ENCODE data around the gene G6PD. TPM values are rescaled to one million over a fixed set of nuclear protein-coding genes. Genes with fewer than 3 reads are reported as not detected.
"Not testable (repeated sequence)": the region's sequence is repeated elsewhere in the genome, so short reads cannot be mapped to it uniquely, and the experiment has no call there.

The G6PD gene
- total RNA-seq, 2 experiments from 2014 or later, result 89.9 to 92.4 TPM

DNA sequence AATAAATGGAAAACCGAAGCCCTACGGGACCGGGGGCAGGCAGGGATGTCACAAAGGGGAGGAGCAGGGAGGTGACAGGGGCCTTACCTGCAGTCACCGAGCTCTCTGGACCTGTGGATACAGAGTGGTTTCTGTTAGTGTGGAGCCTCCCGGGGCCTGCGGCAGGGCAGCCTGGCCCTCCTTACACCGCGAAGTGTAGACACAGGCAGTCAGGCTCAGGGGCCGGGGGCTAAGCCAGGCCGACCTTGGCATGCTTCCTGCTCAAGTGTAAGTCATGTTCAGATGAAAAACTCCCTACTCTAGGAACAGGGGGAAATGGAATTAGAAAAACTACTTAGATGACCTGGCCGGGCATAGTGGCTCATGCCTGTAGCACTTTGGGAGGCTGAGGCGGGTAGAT, 34.9 kb downstream of the G6PD start:
- H3K27ac Mint-ChIP-seq, result peak overlapping the region; percentile 84
- DNase-seq, result no peak
- H3K36me3 Mint-ChIP-seq, result peaks cover 32% of the 10 kb centered on the region
- H3K4me3 Mint-ChIP-seq, result peak overlapping the region; percentile 47
- peaks cover 25% of the 10 kb centered on the region for H3K4me1 Mint-ChIP-seq
- no peaks in the 10 kb centered on the region for H3K27me3 Mint-ChIP-seq
- H3K9me3 Mint-ChIP-seq, result peaks cover 3% of the 10 kb centered on the region

DNA sequence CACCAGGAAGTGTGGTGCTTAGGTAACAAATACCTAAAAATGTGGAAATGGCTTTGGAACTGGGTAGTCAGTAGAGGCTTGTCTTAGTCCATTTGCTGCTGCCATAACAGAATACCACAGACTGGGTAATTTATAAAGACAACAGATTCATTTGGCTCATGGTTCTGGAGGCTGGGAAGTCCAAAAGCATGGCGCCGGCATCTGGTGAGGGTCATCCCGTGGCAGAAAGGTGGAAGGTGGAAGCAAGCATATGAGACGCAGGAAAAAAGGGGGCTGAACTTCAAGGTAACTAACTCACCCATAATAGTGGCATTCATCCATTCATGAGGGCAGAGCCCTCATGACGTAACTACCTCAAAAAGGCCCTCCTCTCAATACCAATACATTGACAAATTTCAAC, 37.2 kb downstream of the G6PD start:
- Mint-ChIP-seq H3K9me3 (peaks cover 3% of the 10 kb centered on the region), H3K36me3 (peaks cover 26% of the 10 kb centered on the region), H3K4me1 (peaks cover 15% of the 10 kb centered on the region), H3K4me3 (no peak overlapping the region), H3K27me3 (no peaks in the 10 kb centered on the region), H3K27ac (no peak overlapping the region)
- DNase-seq, result no peak

DNA sequence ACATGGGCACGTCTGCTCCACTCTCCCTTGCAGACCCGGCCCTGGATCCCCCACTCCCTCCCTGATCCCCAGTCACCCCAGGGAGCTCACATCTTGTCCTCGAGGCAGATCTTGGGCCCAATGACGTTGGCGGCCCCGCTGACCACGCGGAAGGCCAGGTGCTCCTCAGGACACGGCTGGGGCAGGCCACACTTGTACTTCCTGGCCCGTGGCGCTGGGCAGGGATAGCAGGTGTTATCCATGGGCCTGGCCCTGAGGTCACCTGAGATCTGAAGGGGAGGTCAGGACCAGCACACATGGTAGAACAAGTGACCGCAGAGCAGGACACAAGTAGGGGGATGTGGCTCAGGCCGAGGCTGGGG, 38.3 kb downstream of the G6PD start:
- no peak for DNase-seq
- H3K4me1 Mint-ChIP-seq, result peaks cover 10% of the 10 kb centered on the region
- peaks cover 3% of the 10 kb centered on the region for H3K9me3 Mint-ChIP-seq
- H3K4me3 Mint-ChIP-seq, result no peak overlapping the region
- H3K27ac Mint-ChIP-seq, result no peak overlapping the region
- no peaks in the 10 kb centered on the region for H3K27me3 Mint-ChIP-seq
- peaks cover 20% of the 10 kb centered on the region for H3K36me3 Mint-ChIP-seq

DNA sequence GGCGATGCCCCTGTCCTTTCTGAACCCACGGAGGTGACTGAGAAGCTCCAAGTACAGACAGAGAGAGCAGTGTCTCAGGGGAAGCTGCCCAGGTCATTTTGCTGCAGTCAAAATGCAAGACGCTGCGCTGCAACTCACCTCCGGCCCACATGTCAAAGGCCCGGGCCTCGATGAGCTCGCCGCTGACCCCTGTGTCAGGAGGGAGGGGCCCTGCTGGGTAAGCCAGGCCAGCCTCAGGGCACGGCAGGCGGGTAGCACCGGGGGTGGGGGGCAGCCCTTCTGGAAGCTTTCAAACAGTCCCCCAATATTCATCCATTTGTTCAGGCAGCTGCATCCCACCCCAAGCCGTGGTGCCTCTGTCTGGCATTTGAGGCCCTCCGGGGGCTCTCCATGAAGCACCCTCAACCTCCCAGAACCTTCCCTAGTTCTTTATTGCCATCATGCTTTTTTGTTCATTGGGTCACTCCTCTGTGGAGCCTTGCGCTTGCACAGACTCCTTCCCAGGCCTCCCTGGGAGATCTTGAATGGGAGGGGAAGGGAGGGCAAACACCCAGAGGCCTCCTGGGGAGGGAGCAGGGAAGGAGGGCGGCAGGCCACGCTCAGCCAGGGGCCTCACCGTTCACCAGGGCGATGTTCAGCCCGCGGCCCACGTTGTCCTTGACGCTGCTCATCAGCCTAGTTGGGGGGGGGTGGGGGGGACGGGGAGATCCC, 38.8 kb downstream of the G6PD start:
- Mint-ChIP-seq H3K4me1 (peaks cover 10% of the 10 kb centered on the region), H3K27me3 (no peaks in the 10 kb centered on the region), H3K9me3 (peaks cover 3% of the 10 kb centered on the region), H3K36me3 (peaks cover 20% of the 10 kb centered on the region), H3K4me3 (no peak overlapping the region), H3K27ac (no peak overlapping the region)
- no peak for DNase-seq

DNA sequence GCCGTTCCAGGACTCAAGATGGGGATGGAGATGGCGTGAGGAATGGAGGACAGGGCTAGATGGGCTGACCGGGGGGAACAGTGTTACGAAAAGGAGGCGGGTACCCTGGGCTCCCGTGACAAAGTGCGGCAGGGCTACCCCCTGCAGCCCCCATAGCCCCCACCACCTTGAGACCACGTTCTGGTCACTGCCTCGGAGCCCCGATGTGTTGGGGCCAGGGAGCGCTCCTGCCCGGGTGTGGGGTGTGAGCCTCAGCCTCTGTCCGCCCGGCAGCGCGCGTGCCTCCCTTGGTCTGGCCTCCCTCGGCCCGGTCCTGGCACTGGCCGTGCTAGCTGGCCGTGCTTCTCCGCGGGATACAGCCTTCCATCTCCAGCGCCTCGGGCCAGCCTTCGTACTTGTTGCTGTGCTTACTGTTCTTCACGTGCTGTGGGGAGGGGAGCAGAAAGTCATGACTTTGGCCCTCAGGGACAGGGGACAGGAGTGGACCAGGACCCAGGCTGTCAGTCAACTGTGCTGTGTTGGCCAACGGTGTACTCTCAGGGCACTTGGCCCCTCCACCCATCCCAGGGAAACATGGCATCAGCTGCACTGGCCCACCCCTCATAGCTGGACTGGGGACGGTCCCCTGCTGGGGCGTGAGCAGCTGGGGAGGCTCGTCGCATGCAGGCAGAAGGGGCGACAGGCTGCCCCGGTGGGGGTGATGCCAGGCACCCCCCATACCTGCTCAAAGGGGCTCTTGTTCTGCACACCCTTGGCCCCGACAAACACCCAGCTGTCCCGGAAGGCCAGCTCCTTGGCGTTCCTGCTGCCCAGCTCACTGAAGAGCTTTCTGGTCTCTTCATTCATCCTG, 39.9 kb downstream of the G6PD start:
- H3K4me3 Mint-ChIP-seq, result no peak overlapping the region
- H3K36me3 Mint-ChIP-seq, result peaks cover 18% of the 10 kb centered on the region
- no peak overlapping the region for H3K27ac Mint-ChIP-seq
- no peaks in the 10 kb centered on the region for H3K27me3 Mint-ChIP-seq
- peaks cover 3% of the 10 kb centered on the region for H3K9me3 Mint-ChIP-seq
- no peak for DNase-seq
- H3K4me1 Mint-ChIP-seq, result peaks cover 7% of the 10 kb centered on the region

DNA sequence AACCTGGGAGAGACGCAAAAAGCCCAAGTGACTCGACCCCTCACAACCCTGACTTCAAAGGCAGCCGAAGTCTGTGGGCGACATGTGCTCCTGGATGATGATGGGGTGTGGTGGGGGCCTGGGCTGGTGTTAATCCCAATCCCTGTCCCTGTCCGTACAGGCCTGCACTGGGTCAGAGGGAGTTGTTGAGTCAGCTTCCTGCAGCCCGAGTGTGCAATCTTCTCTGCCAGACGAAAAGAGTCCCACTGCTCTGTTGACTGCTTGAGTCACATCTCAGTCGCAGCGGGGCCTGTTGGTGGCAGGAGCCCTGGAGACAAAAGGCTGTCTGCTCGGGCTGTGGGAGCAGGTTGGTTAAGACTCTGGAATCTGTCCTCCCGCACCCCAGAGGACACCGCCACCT, 40.9 kb downstream of the G6PD start:
- H3K9me3 Mint-ChIP-seq, result peaks cover 3% of the 10 kb centered on the region
- DNase-seq, result no peak
- no peak overlapping the region for H3K27ac Mint-ChIP-seq

DNA sequence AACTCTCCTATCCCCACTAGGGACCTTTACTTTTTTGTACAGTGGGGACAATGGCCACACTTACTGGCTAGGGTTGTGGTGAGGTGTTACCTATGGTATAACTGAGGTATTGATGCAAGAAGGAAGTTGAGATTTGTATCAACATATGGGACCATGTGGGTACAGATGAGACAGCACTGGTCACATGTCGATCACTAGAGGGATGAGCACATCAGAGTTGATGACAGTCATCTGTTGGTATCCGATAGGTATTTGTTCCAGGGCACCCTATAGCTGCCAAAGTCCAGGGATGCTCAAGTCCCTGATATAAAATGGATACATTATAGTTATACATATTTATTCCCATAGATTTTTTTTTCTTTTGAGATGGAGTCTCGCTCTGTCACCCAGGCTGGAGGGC, 43.7 kb downstream of the G6PD start:
- Mint-ChIP-seq H3K36me3 (no peaks in the 10 kb centered on the region), H3K27ac (no peak overlapping the region), H3K9me3 (no peaks in the 10 kb centered on the region), H3K4me1 (no peaks in the 10 kb centered on the region), H3K4me3 (no peak overlapping the region), H3K27me3 (no peaks in the 10 kb centered on the region)
- no peak for DNase-seq

More for the DNA sequence above, 40.9 kb downstream of the G6PD start:
- H3K4me3 Mint-ChIP-seq, result no peak overlapping the region
- no peaks in the 10 kb centered on the region for H3K4me1 Mint-ChIP-seq
- no peaks in the 10 kb centered on the region for H3K27me3 Mint-ChIP-seq
- H3K36me3 Mint-ChIP-seq, result peaks cover 13% of the 10 kb centered on the region

DNA sequence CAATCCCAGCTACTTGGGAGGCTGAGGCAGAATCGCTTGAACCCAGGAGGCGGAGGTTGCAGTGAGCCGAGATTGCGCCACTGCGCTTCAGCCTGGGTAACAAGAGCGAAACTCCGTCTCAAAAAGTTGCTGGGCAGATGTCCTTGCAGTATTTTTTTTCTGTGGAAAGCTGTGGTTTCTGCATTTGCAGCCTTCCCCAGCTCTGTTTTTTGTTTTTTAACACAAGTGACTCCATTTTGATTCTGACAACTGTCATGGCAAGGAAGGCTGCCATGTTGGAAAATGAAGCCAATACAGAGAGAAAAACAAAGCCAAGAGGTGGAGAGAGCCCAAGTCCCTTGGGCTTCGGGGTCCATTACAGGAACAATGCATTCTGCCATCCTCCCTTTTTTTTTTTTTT, 44.5 kb downstream of the G6PD start:
- Mint-ChIP-seq H3K27ac (no peak overlapping the region), H3K4me1 (no peaks in the 10 kb centered on the region), H3K27me3 (no peaks in the 10 kb centered on the region), H3K4me3 (no peak overlapping the region), H3K36me3 (no peaks in the 10 kb centered on the region), H3K9me3 (no peaks in the 10 kb centered on the region)
- DNase-seq, result no peak

DNA sequence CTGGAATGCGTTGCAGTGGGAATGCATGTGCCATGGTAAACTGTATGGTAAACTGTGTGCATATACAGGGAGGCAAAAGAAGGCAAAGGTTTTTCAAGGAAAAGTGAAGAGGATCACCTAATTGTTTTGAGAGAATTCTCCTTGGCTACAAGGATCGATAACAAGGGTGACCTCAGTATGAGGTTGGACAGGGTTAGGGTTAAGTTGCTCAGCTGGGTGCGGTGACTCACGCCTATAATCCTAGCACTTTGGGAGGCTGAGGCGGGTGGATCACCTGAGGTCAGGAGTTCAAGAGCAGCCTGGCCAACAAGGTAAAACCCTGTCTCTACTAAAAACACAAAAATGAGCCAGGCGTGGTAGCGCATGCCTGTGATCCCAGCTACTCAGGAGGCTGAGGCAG, 45.2 kb downstream of the G6PD start:
- not testable (repeated sequence) for H3K36me3 Mint-ChIP-seq, H3K4me3 Mint-ChIP-seq, H3K27ac Mint-ChIP-seq, H3K9me3 Mint-ChIP-seq, H3K4me1 Mint-ChIP-seq, H3K27me3 Mint-ChIP-seq, DNase-seq

DNA sequence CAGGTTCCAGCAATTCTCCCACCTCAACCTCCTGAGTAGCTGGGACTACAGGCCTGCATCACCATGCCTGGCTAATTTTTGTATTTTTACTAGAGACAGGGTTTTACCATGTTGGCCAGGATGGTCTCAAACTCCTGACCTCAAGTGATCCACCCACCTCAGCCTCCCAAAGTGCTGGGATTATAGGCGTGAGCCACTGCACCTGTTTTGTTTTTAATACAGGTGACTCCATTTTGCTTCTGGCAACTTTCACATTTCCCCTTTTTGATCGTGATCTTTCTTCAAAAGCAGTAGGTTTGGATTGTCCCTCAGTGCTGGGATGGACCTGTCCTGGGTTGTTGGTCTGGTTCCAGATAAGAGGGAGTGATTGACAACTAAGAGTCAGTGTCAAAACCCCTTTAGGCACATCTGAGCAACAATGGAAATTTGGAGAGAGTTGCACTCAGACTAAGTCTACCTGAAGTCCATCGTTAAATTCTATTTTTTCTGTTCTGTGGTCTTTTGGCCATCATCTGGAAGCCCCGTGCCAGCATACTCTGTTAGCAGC, 50.0 kb downstream of the G6PD start:
- not testable (repeated sequence) for H3K27ac Mint-ChIP-seq, DNase-seq, H3K9me3 Mint-ChIP-seq, H3K4me3 Mint-ChIP-seq, H3K4me1 Mint-ChIP-seq, H3K36me3 Mint-ChIP-seq, H3K27me3 Mint-ChIP-seq

DNA sequence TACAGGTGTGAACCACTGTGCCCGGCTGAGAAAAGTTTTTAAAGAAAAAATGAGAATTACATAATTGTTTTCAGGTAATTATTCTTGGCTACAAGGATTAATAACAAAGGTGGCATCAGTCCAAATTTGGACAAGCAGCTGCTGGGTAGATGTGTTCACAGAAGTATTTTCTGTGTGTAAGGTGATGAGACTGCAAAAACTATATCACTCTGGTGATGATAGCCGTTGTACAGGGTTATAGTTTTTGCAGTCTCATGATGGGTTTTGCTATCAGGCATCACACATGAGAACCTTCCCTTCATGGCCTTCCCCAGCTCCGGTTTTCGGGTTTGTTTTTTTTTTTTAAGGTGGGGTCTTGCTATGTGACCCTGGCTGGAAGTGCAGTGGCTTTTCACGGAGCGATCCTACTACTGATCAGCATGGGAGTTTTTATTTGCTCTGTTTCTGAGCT, 51.1 kb downstream of the G6PD start:
- H3K36me3 Mint-ChIP-seq, result no peaks in the 10 kb centered on the region
- DNase-seq, result no peak
- H3K9me3 Mint-ChIP-seq, result no peaks in the 10 kb centered on the region
- H3K27ac Mint-ChIP-seq, result no peak overlapping the region
- H3K4me3 Mint-ChIP-seq, result no peak overlapping the region
- H3K27me3 Mint-ChIP-seq, result no peaks in the 10 kb centered on the region
- H3K4me1 Mint-ChIP-seq, result peaks cover 3% of the 10 kb centered on the region

DNA sequence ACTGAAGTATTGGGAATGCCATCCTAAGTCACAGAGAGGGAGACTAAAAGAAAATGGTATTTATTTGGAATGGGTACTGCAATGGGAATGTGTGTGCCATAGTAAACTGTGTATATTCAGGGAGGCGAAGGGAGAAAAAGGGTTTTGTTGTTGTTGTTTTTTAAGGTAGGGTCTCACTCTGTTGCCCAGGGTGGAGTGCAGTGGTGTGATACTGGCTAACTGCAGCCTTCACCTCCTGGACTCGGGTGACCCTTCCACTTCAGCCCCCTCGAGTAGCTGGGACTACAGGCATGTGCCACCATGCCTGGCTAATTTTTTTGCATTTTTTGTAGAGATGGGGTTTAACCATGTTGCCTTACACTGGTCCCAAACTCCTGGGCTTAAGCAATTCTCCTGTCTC, 51.9 kb downstream of the G6PD start:
- H3K27me3 Mint-ChIP-seq, result no peaks in the 10 kb centered on the region
- DNase-seq, result no peak
- peaks cover 3% of the 10 kb centered on the region for H3K4me1 Mint-ChIP-seq
- H3K4me3 Mint-ChIP-seq, result no peak overlapping the region
- no peaks in the 10 kb centered on the region for H3K9me3 Mint-ChIP-seq
- H3K36me3 Mint-ChIP-seq, result no peaks in the 10 kb centered on the region
- no peak overlapping the region for H3K27ac Mint-ChIP-seq

DNA sequence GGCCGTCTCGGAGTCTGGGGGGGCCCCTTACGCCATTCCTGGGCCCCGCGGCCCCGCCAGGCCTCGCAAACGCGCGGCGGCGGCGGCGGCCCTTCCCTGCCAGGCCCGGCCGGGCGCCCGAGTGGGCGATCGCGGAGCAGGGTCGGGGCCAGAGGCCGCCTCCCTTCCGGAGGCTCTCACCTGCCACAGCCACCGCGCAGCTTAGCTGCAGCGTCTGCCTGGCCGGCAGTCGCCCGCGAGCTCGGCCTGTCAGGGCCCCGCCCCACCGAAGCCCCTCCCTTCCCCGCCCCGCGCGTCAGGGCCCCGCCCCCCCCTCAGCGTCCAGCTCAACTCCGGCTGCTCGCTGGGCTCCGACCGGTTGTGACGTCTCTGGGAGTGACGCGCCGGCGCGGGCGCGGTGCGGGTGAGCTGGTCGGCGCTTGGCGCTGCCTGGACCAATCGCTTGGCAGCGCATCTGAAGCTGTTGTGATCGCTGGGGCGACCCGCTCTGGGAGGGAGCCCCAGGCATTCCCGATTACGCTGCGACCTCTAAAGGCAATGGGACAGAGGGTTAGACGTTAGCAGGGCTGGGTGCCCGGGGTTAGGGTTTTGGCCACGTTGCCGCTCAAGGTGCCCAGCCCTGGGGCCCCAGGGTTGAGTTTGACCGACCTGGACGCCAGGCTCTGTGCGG, 56.1 kb downstream of the G6PD start, which contains the start of gene SLC10A3:
SLC10A3 (minus strand) TSS at position 216 of the 670 bp plus-strand sequence. CDS start 1,689 bp downstream, outside the sequence.
- H3K9me3 Mint-ChIP-seq, result no peaks in the 10 kb centered on the region
- no peaks in the 10 kb centered on the region for H3K36me3 Mint-ChIP-seq
- H3K4me3 Mint-ChIP-seq, result peak within 1 kb of the TSS; percentile 86
- peaks cover 13% of the 10 kb centered on the region for H3K4me1 Mint-ChIP-seq
- DNase-seq, result peak; percentile 91
- H3K27me3 Mint-ChIP-seq, result no peaks in the 10 kb centered on the region
- H3K27ac Mint-ChIP-seq, result peak within 1 kb of the TSS; percentile 89

DNA sequence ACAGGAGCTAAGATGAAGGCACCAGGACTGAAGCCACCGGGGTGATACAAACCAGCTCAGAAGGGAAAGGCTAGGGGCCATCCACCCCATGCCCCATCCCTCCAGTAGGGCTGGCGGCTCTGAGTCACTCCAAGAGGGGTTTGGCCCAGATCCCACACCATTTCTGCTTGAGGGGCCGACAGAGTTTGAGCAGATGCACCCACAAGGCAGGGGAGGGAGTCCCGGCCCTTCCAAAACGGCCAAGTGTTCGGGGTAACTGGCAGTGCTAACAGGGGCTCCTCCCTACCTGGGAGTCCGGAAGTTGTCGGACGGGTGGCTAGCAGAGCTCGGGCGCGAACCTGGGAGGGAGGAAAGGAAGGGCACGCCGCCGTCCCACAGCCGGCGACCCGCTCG, 56.6 kb downstream of the G6PD start:
- H3K9me3 Mint-ChIP-seq, result no peaks in the 10 kb centered on the region
- peak overlapping the region; percentile 85 for H3K4me3 Mint-ChIP-seq
- peak overlapping the region; percentile 89 for H3K27ac Mint-ChIP-seq
- no peaks in the 10 kb centered on the region for H3K27me3 Mint-ChIP-seq
- H3K36me3 Mint-ChIP-seq, result no peaks in the 10 kb centered on the region
- peaks cover 14% of the 10 kb centered on the region for H3K4me1 Mint-ChIP-seq
- no peak for DNase-seq

DNA sequence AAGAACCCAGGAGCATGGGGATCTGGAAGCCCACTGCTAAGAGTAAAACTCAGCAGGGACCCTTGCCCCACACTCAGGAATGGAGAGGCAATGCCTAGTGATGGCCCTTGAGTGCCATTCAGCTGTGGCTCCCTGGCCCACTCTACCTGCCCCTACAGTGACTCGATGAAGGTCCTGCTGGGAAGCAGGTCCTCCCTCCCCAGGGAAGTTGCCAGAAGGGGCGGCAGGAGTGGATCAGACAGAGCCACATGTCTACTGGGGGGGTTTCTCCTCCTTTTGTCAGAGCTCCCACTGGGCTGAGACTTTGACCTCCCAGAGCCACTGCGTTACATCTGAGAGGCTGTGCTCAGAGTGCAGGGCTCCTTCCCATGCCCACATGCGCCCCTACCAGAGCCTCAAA, 57.5 kb downstream of the G6PD start:
- peak overlapping the region; percentile 89 for H3K27ac Mint-ChIP-seq
- peak overlapping the region; percentile 85 for H3K4me3 Mint-ChIP-seq
- H3K27me3 Mint-ChIP-seq, result no peaks in the 10 kb centered on the region
- no peaks in the 10 kb centered on the region for H3K36me3 Mint-ChIP-seq
- no peak for DNase-seq
- H3K9me3 Mint-ChIP-seq, result no peaks in the 10 kb centered on the region
- H3K4me1 Mint-ChIP-seq, result peaks cover 17% of the 10 kb centered on the region

Measured in activated naive CD8-positive, alpha-beta T cell treated with anti-CD3 and anti-CD28 coated beads for 36 hours (primary cell).